WTC11 (cell line): ENCODE measurements around the gene KCNQ2. TPM values are rescaled to one million over a fixed set of nuclear protein-coding genes. Genes with fewer than 3 reads are reported as not detected.

Experiments
- ATAC-seq: fragments of 200-7000 bp; cut with Tn5 transposase; 2 replicates; pipeline ENCODE4 v1.10.0; 2021; ENCODE audit warnings: mild to moderate bottlenecking, moderate library complexity
- CTCF ChIA-PET: fragments of 300-600 bp; sonication (Branson Sonifier 250); formaldehyde crosslinking; loops from one replicate; lab custom pipeline; 2021; ENCODE audit warnings: antibody characterized with exemption; lab: Charles Lee
- POLR2A ChIA-PET: fragments of 350-600 bp; sonication (Branson Sonifier 250); formaldehyde crosslinking; loops from one replicate; lab custom pipeline; 2021; ENCODE audit warnings: antibody characterized with exemption; lab: Charles Lee
- DNase-seq: peaks from one replicate; pipeline ENCODE4 v3.0.0; 2021; ENCODE audit warnings: low spot score
- H3K27ac Mint-ChIP-seq: 2 replicates; pipeline ENCODE4 v1.8.0; 2021; ENCODE audit warnings: mixed read lengths
- H3K27me3 Mint-ChIP-seq: 2 replicates; pipeline ENCODE4 v1.8.0; 2021; ENCODE audit warnings: low read depth, mild to moderate bottlenecking, moderate library complexity, mixed read lengths
- H3K36me3 Mint-ChIP-seq: 2 replicates; pipeline ENCODE4 v1.8.0; 2021; ENCODE audit warnings: mixed read lengths
- H3K4me1 Mint-ChIP-seq: 2 replicates; pipeline ENCODE4 v1.8.0; 2022; ENCODE audit warnings: mixed read lengths
- H3K4me3 Mint-ChIP-seq: 2 replicates; pipeline ENCODE4 v1.8.0; 2021; ENCODE audit warnings: mild to moderate bottlenecking, moderate library complexity, mixed read lengths
- H3K9me3 Mint-ChIP-seq: 2 replicates; pipeline ENCODE4 v1.8.0; 2021; ENCODE audit warnings: mixed read lengths
- CBFB ChIP-seq: sonication (generic); formaldehyde crosslinking; IDR thresholded peaks from 2 replicates; pipeline ENCODE4 v1.8.1; 2022; ENCODE audit warnings: mild to moderate bottlenecking, low read depth, missing genetic modification reagents
- ESRRA ChIP-seq: sonication (generic); formaldehyde crosslinking; IDR thresholded peaks from 2 replicates; pipeline ENCODE4 v1.8.1; 2022; ENCODE audit warnings: mild to moderate bottlenecking, missing genetic modification reagents, borderline replicate concordance
- FOXK1 ChIP-seq: sonication (generic); formaldehyde crosslinking; IDR thresholded peaks from 2 replicates; pipeline ENCODE4 v1.8.0; 2022; ENCODE audit warnings: mild to moderate bottlenecking, moderate library complexity, missing genetic modification reagents
- GABPB1 ChIP-seq: sonication (generic); formaldehyde crosslinking; IDR thresholded peaks from 2 replicates; pipeline ENCODE4 v1.8.1; 2023; ENCODE audit warnings: mild to moderate bottlenecking, missing genetic modification reagents
- JAZF1 ChIP-seq: fragments of 250-450 bp; sonication (Bioruptor Pico); IDR thresholded peaks from 2 replicates; pipeline ENCODE4 v1.9.0; 2021; ENCODE audit warnings: moderate library complexity, mild to moderate bottlenecking, inconsistent platforms
- KAT7 ChIP-seq: sonication (generic); formaldehyde crosslinking; IDR thresholded peaks from 2 replicates; pipeline ENCODE4 v1.8.1; 2023; ENCODE audit warnings: missing genetic modification reagents, mild to moderate bottlenecking, borderline replicate concordance
- RELA ChIP-seq: sonication (generic); formaldehyde crosslinking; IDR thresholded peaks from 2 replicates; pipeline ENCODE4 v1.8.1; 2022; ENCODE audit warnings: missing genetic modification reagents, mild to moderate bottlenecking, borderline replicate concordance
- RORB ChIP-seq: fragments of 250-450 bp; sonication (Bioruptor Pico); IDR thresholded peaks from 2 replicates; pipeline ENCODE4 v1.9.0; 2021; ENCODE audit warnings: mild to moderate bottlenecking
- SOX15 ChIP-seq: fragments of 250-450 bp; sonication (Bioruptor Pico); IDR thresholded peaks from 2 replicates; pipeline ENCODE4 v1.9.0; 2021; ENCODE audit warnings: mild to moderate bottlenecking
- TCF7 ChIP-seq: sonication (generic); formaldehyde crosslinking; IDR thresholded peaks from 2 replicates; pipeline ENCODE4 v1.8.0; 2022; ENCODE audit warnings: mild to moderate bottlenecking, low read depth, missing genetic modification reagents, moderate library complexity
- ZBTB21 ChIP-seq: sonication (generic); formaldehyde crosslinking; IDR thresholded peaks from 2 replicates; pipeline ENCODE4 v1.8.1; 2023; ENCODE audit warnings: mild to moderate bottlenecking, missing genetic modification reagents, borderline replicate concordance
- ZNF121 ChIP-seq: sonication (generic); formaldehyde crosslinking; IDR thresholded peaks from 2 replicates; pipeline ENCODE4 v1.8.0; 2023; ENCODE audit warnings: missing genetic modification reagents
- ZNF232 ChIP-seq: sonication (generic); formaldehyde crosslinking; IDR thresholded peaks from 2 replicates; pipeline ENCODE4 v1.8.0; 2022; ENCODE audit warnings: mild to moderate bottlenecking, missing genetic modification reagents
- ZNF317 ChIP-seq: sonication (generic); formaldehyde crosslinking; IDR thresholded peaks from 2 replicates; pipeline ENCODE4 v1.8.1; 2023; ENCODE audit warnings: low read depth, mild to moderate bottlenecking, moderate library complexity, missing genetic modification reagents, borderline replicate concordance
- ZNF416 ChIP-seq: fragments of 250-450 bp; sonication (Bioruptor Pico); IDR thresholded peaks from 2 replicates; pipeline ENCODE4 v1.9.0; 2021; ENCODE audit warnings: mild to moderate bottlenecking, inconsistent platforms
- total RNA-seq: library from RNA; stranded (reverse); gene quantifications from 3 replicates; pipeline ENCODE4 v1.2.3, GENCODE V29; 2021
- TF ChIP-seq, protein P1 (sequence below): sonication (generic); formaldehyde crosslinking; IDR thresholded peaks from 2 replicates; pipeline ENCODE4 v1.8.0; 2023; ENCODE audit warnings: missing genetic modification reagents, mild to moderate bottlenecking, borderline replicate concordance
- TF ChIP-seq, protein P2 (sequence below): sonication (generic); formaldehyde crosslinking; IDR thresholded peaks from 2 replicates; pipeline ENCODE4 v1.8.1; 2022; ENCODE audit warnings: mild to moderate bottlenecking, moderate library complexity, missing genetic modification reagents
- TF ChIP-seq, protein P3 (sequence below): sonication (generic); formaldehyde crosslinking; IDR thresholded peaks from 2 replicates; pipeline ENCODE4 v1.8.1; 2023; ENCODE audit warnings: mild to moderate bottlenecking, missing genetic modification reagents
- TF ChIP-seq, protein P4 (sequence below): sonication (generic); formaldehyde crosslinking; IDR thresholded peaks from 2 replicates; pipeline ENCODE4 v1.8.1; 2023; ENCODE audit warnings: mild to moderate bottlenecking, moderate library complexity, missing genetic modification reagents
- TF ChIP-seq, protein P5 (sequence below): sonication (generic); formaldehyde crosslinking; IDR thresholded peaks from 2 replicates; pipeline ENCODE4 v1.8.0; 2022; ENCODE audit warnings: mild to moderate bottlenecking, missing genetic modification reagents
- TF ChIP-seq, protein P6 (sequence below): sonication (generic); formaldehyde crosslinking; IDR thresholded peaks from 2 replicates; pipeline ENCODE4 v1.8.0; 2022; ENCODE audit warnings: mild to moderate bottlenecking, missing genetic modification reagents
- TF ChIP-seq, protein P7 (sequence below): sonication (generic); formaldehyde crosslinking; conservative IDR thresholded peaks from 2 replicates; pipeline ENCODE4 v1.8.1; 2022; ENCODE audit warnings: mild to moderate bottlenecking, missing genetic modification reagents

Gene KCNQ2
- total RNA-seq, 1 experiment from 2014 or later: 99.8 TPM

DNA sequence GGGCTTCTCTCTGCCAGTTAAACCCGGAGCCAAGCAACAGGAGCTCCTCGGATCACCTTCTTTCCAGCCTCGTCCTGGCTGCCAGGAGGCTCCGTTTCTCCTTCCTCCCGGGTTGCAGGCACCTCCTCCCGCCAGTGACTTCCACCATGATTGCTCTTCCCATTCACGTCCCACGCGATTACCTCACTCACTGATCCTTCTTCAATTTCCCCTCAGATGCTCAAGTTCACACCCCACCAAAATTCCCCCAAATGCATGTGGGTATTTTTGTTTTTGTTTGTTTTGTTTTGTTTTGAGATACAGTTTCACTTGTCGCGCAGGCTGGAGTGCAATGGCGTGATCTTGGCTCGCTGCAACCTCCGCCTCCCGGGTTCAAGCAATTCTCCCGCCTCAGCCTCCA, 25.1 kb downstream of the KCNQ2 start:
- ATAC-seq (no peak), DNase-seq (no peak)
- Mint-ChIP-seq H3K27ac (peak overlapping the region; percentile 81), H3K9me3 (peaks cover 11% of the 10 kb centered on the region), H3K4me1 (peaks cover 18% of the 10 kb centered on the region), H3K4me3 (no peak overlapping the region), H3K36me3 (peaks cover 3% of the 10 kb centered on the region; the same call in 1 of the 2 replicates), H3K27me3 (no peaks in the 10 kb centered on the region)
- POLR2A ChIA-PET: no interaction called here
- TF ChIP-seq, protein P1, sequence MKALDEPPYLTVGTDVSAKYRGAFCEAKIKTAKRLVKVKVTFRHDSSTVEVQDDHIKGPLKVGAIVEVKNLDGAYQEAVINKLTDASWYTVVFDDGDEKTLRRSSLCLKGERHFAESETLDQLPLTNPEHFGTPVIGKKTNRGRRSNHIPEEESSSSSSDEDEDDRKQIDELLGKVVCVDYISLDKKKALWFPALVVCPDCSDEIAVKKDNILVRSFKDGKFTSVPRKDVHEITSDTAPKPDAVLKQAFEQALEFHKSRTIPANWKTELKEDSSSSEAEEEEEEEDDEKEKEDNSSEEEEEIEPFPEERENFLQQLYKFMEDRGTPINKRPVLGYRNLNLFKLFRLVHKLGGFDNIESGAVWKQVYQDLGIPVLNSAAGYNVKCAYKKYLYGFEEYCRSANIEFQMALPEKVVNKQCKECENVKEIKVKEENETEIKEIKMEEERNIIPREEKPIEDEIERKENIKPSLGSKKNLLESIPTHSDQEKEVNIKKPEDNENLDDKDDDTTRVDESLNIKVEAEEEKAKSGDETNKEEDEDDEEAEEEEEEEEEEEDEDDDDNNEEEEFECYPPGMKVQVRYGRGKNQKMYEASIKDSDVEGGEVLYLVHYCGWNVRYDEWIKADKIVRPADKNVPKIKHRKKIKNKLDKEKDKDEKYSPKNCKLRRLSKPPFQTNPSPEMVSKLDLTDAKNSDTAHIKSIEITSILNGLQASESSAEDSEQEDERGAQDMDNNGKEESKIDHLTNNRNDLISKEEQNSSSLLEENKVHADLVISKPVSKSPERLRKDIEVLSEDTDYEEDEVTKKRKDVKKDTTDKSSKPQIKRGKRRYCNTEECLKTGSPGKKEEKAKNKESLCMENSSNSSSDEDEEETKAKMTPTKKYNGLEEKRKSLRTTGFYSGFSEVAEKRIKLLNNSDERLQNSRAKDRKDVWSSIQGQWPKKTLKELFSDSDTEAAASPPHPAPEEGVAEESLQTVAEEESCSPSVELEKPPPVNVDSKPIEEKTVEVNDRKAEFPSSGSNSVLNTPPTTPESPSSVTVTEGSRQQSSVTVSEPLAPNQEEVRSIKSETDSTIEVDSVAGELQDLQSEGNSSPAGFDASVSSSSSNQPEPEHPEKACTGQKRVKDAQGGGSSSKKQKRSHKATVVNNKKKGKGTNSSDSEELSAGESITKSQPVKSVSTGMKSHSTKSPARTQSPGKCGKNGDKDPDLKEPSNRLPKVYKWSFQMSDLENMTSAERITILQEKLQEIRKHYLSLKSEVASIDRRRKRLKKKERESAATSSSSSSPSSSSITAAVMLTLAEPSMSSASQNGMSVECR: no peak
- TF ChIP-seq, protein P2, sequence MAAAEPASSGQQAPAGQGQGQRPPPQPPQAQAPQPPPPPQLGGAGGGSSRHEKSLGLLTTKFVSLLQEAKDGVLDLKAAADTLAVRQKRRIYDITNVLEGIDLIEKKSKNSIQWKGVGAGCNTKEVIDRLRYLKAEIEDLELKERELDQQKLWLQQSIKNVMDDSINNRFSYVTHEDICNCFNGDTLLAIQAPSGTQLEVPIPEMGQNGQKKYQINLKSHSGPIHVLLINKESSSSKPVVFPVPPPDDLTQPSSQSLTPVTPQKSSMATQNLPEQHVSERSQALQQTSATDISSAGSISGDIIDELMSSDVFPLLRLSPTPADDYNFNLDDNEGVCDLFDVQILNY (CRISPR knock-in tag): no peak
- no peak for TF ChIP-seq ZNF121 (CRISPR knock-in tag)
- TF ChIP-seq, protein P3, sequence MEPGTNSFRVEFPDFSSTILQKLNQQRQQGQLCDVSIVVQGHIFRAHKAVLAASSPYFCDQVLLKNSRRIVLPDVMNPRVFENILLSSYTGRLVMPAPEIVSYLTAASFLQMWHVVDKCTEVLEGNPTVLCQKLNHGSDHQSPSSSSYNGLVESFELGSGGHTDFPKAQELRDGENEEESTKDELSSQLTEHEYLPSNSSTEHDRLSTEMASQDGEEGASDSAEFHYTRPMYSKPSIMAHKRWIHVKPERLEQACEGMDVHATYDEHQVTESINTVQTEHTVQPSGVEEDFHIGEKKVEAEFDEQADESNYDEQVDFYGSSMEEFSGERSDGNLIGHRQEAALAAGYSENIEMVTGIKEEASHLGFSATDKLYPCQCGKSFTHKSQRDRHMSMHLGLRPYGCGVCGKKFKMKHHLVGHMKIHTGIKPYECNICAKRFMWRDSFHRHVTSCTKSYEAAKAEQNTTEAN (CRISPR knock-in tag): no peak
- TF ChIP-seq RORB (CRISPR knock-in tag): no peak
- no peak for TF ChIP-seq ZNF416 (CRISPR knock-in tag)
- CTCF ChIA-PET: interaction anchor here (1.4 to 1.6 kb wide), 2 partner anchors 23 to 36 kb away, joined by 3 read pairs; no protein-coding TSS in a partner anchor

DNA sequence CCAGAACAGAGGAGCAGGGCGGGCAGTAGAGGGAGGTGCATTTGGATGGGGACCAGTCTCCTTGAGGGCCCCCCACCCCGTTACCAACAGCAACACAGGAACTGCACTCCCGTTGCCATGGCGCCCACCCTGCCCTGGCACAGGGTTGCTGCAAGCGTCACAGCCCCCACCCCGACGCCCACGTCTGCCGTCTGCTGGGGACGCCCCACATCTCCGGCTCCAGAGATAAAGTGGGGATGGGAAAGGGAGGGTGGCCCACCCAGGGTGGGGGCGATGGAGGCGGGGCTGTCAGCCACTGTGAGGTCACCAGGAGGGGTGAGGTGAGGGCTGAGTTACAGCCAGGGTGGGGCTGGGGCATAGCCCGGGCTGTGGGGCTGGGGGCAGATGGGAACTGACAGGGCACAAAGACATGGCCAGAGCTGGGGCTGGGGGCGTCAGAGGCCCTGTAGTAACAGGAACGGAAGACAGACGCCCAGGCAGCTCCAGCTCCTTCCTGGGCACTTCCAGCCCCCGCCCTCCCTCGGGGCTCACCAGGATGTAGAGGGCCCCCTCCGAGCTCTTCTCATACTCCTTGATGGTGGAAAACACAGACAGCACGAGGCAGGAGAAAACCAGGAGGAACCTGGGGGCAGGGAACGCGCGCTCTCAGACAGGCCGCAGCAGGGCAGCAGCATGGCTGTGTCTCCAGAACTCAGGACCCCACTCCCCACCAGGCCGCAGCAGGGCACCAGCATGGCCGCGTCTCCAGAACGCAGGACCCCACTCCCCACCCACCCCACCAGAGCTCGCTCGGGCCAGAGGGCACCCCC, 26.0 kb downstream of the KCNQ2 start:
- no peak for ATAC-seq
- H3K4me3 Mint-ChIP-seq: no peak overlapping the region
- H3K4me1 Mint-ChIP-seq: peaks cover 15% of the 10 kb centered on the region
- peaks cover 5% of the 10 kb centered on the region for H3K36me3 Mint-ChIP-seq
- POLR2A ChIA-PET: interaction anchor here (0.6 kb wide), 1 partner anchor 582 kb away, joined by 3 read pairs; no protein-coding TSS in a partner anchor
- CTCF ChIA-PET: interaction anchor here (0.6 to 1.9 kb wide), 5 partner anchors 19 to 223 kb away, joined by 3 to 7 read pairs (median 4); no protein-coding TSS in a partner anchor
- no peak for TF ChIP-seq JAZF1 (CRISPR knock-in tag)
- TF ChIP-seq CBFB (CRISPR knock-in tag): no peak
- TF ChIP-seq, protein P4, sequence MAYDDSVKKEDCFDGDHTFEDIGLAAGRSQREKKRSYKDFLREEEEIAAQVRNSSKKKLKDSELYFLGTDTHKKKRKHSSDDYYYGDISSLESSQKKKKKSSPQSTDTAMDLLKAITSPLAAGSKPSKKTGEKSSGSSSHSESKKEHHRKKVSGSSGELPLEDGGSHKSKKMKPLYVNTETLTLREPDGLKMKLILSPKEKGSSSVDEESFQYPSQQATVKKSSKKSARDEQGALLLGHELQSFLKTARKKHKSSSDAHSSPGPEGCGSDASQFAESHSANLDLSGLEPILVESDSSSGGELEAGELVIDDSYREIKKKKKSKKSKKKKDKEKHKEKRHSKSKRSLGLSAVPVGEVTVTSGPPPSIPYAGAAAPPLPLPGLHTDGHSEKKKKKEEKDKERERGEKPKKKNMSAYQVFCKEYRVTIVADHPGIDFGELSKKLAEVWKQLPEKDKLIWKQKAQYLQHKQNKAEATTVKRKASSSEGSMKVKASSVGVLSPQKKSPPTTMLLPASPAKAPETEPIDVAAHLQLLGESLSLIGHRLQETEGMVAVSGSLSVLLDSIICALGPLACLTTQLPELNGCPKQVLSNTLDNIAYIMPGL (CRISPR knock-in tag): no peak
- TF ChIP-seq, protein P5, sequence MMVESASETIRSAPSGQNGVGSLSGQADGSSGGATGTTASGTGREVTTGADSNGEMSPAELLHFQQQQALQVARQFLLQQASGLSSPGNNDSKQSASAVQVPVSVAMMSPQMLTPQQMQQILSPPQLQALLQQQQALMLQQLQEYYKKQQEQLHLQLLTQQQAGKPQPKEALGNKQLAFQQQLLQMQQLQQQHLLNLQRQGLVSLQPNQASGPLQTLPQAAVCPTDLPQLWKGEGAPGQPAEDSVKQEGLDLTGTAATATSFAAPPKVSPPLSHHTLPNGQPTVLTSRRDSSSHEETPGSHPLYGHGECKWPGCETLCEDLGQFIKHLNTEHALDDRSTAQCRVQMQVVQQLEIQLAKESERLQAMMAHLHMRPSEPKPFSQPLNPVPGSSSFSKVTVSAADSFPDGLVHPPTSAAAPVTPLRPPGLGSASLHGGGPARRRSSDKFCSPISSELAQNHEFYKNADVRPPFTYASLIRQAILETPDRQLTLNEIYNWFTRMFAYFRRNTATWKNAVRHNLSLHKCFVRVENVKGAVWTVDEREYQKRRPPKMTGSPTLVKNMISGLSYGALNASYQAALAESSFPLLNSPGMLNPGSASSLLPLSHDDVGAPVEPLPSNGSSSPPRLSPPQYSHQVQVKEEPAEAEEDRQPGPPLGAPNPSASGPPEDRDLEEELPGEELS (CRISPR knock-in tag): no peak
- no peak for TF ChIP-seq ESRRA (CRISPR knock-in tag)
- no peak for TF ChIP-seq RELA
- TF ChIP-seq, protein P6, sequence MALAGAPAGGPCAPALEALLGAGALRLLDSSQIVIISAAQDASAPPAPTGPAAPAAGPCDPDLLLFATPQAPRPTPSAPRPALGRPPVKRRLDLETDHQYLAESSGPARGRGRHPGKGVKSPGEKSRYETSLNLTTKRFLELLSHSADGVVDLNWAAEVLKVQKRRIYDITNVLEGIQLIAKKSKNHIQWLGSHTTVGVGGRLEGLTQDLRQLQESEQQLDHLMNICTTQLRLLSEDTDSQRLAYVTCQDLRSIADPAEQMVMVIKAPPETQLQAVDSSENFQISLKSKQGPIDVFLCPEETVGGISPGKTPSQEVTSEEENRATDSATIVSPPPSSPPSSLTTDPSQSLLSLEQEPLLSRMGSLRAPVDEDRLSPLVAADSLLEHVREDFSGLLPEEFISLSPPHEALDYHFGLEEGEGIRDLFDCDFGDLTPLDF (CRISPR knock-in tag): no peak
- no peak for TF ChIP-seq SOX15 (CRISPR knock-in tag)
- TF ChIP-seq ZNF317 (CRISPR knock-in tag): no peak
- TF ChIP-seq ZNF232 (CRISPR knock-in tag): no peak
- TF ChIP-seq GABPB1: no peak
- no peak for TF ChIP-seq FOXK1
- TF ChIP-seq TCF7 (CRISPR knock-in tag): no peak
- TF ChIP-seq, protein P7, sequence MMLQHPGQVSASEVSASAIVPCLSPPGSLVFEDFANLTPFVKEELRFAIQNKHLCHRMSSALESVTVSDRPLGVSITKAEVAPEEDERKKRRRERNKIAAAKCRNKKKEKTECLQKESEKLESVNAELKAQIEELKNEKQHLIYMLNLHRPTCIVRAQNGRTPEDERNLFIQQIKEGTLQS: no peak
- TF ChIP-seq ZBTB21 (CRISPR knock-in tag): no peak
- TF ChIP-seq KAT7 (CRISPR knock-in tag): no peak
- peaks cover 14% of the 10 kb centered on the region for H3K9me3 Mint-ChIP-seq
- H3K27me3 Mint-ChIP-seq: no peaks in the 10 kb centered on the region
- no peak for DNase-seq
- no peak overlapping the region for H3K27ac Mint-ChIP-seq
